K562 (cell line): ENCODE measurements around the gene ISG20L2. TPM values are rescaled to one million over a fixed set of nuclear protein-coding genes. Genes with fewer than 3 reads are reported as not detected.

Experiments
- ATAC-seq: fragments of 200-7000 bp; cut with Tn5 transposase; 3 replicates; pipeline ENCODE4 v1.9.1; 2020; ENCODE audit warnings: moderate library complexity
- BruUV-seq: library from RNA; stranded (reverse); fragments of 400-500 nt; replicated peaks from 2 replicates; lab custom pipeline; 2021; lab: Mats Ljungman, UMichigan
- CTCF ChIA-PET: fragments of 300-600 bp; formaldehyde crosslinking; extraction: SDS; loops from one replicate; lab custom pipeline; 2021; ENCODE audit warnings: low intra/inter-chr PET ratio; lab: Yijun Ruan, JAX
- POLR2A ChIA-PET: fragments of 300-600, 350-650 bp; sonication (Branson Sonifier 250); formaldehyde crosslinking; extraction: SDS; loops from one replicate; lab custom pipeline; 2021; ENCODE audit warnings: antibody characterized with exemption, inconsistent platforms; lab: Yijun Ruan, JAX
- DNase-seq, 4 experiments: peaks; one replicate each; pipeline versions ENCODE4 v3.0.0 to v3.0.0-alpha.2; 2011 to 2018; ENCODE audit warnings: low spot score in 3 of 4, mixed read lengths in 3 of 4; ENCODE audit errors: extremely low read depth in 1 of 4
- FAIRE-seq: peaks from 2 replicates; lab custom pipeline; 2011; peaks lifted over from hg19 to GRCh38; lab: Jason Lieb, UNC
- H2AFZ ChIP-seq: 2 replicates; pipeline ENCODE4 v1.6.0; 2011; ENCODE audit warnings: low read depth, low read length, control low read depth, inconsistent platforms
- H3K27ac ChIP-seq: fragments of 200-600 bp; 3 replicates; pipeline ENCODE4 v1.8.0; 2011; ENCODE audit warnings: low read depth, mild to moderate bottlenecking, control low read depth, inconsistent platforms, low read length, moderate library complexity, mixed read lengths; ENCODE audit errors: extremely low read depth
- H3K27me3 ChIP-seq, 2 experiments: fragments of 300-600 bp in 1 of 2; 2 replicates in 1 of 2; 3 replicates in 1 of 2; pipeline versions ENCODE4 v1.6.0 to v1.8.0; 2011; ENCODE audit warnings: inconsistent platforms in 2 of 2, low read length in 2 of 2, mild to moderate bottlenecking in 1 of 2, mixed read lengths in 1 of 2, moderate library complexity in 1 of 2; ENCODE audit not compliant: control insufficient read depth in 2 of 2, insufficient read depth in 2 of 2
- H3K36me3 ChIP-seq: fragments of 300-600 bp; 3 replicates; pipeline ENCODE4 v1.8.0; 2011; ENCODE audit warnings: mild to moderate bottlenecking, low read length, inconsistent platforms; ENCODE audit not compliant: control insufficient read depth, insufficient read depth
- H3K4me1 ChIP-seq, 2 experiments: fragments of 200-600 bp in 1 of 2; replicated peaks in 1 of 2; 2 replicates in 1 of 2; 3 replicates in 1 of 2; pipeline versions ENCODE4 v1.5.1 to v1.8.0; 2011; ENCODE audit warnings: inconsistent platforms in 2 of 2, low read length in 2 of 2, mild to moderate bottlenecking in 1 of 2, mixed read lengths in 1 of 2, moderate library complexity in 1 of 2; ENCODE audit not compliant: control insufficient read depth in 2 of 2, insufficient read depth in 2 of 2
- H3K4me2 ChIP-seq: 2 replicates; pipeline ENCODE4 v1.6.1; 2011; ENCODE audit warnings: low read length, control low read depth, inconsistent platforms, mixed read lengths; ENCODE audit not compliant: insufficient read depth
- H3K4me3 ChIP-seq: fragments of 200-600 bp; sonication (generic), shearing (Covaris generic); 2 replicates; pipeline ENCODE4 v1.5.1; 2016; ENCODE audit warnings: control low read depth, inconsistent platforms
- H3K79me2 ChIP-seq: fragments of 200-600 bp; 3 replicates; pipeline ENCODE4 v1.8.0; 2011; ENCODE audit warnings: low read length, inconsistent platforms; ENCODE audit not compliant: control insufficient read depth, insufficient read depth
- H3K9ac ChIP-seq, 2 experiments: 2 replicates each; pipeline versions ENCODE4 v1.6.0 to v1.6.1; 2011; ENCODE audit warnings: low read depth in 2 of 2, low read length in 2 of 2, control low read depth in 1 of 2, inconsistent platforms in 1 of 2, mild to moderate bottlenecking in 1 of 2, mixed read lengths in 1 of 2; ENCODE audit not compliant: insufficient read depth in 1 of 2
- H3K9me1 ChIP-seq: one replicate; pipeline ENCODE4 v1.6.0; 2011; ENCODE audit warnings: inconsistent platforms, mild to moderate bottlenecking, low read length, moderate library complexity; ENCODE audit not compliant: control insufficient read depth, insufficient read depth
- H3K9me3 ChIP-seq: replicated peaks from 2 replicates; pipeline ENCODE4 v1.5.1; 2011; ENCODE audit warnings: low read depth, low read length, inconsistent platforms; ENCODE audit not compliant: control insufficient read depth, insufficient read depth
- H4K20me1 ChIP-seq: replicated peaks from 2 replicates; pipeline ENCODE4 v1.6.1; 2011; ENCODE audit warnings: low read length, inconsistent platforms, mixed read lengths; ENCODE audit not compliant: control insufficient read depth, insufficient read depth
- ATF3 ChIP-seq, 2 experiments: fragments of 450-650 bp in 1 of 2; sonication (generic) in 1 of 2; formaldehyde crosslinking in 1 of 2; IDR thresholded peaks in 1 of 2; conservative IDR thresholded peaks in 1 of 2; 2 replicates each; pipeline versions ENCODE4 v1.6.1 to v1.8.1; 2016 to 2023; ENCODE audit warnings: mild to moderate bottlenecking in 2 of 2, moderate library complexity in 2 of 2, inconsistent platforms in 1 of 2, missing genetic modification reagents in 1 of 2
- CAMTA2 ChIP-seq: fragments of 250-450 bp; sonication (Bioruptor Pico); conservative IDR thresholded peaks from 2 replicates; pipeline ENCODE4 v1.5.1; 2022
- CEBPB ChIP-seq: fragments of 450-650 bp; IDR thresholded peaks from 2 replicates; pipeline ENCODE4 v1.6.1; 2016; ENCODE audit warnings: missing genetic modification characterization, missing compliant biosample characterization
- CEBPG ChIP-seq, 3 experiments: fragments of 200-800 bp in 1 of 3; sonication (Bioruptor generic) in 1 of 3; sonication (generic) in 1 of 3; formaldehyde crosslinking in 1 of 3; IDR thresholded peaks in 2 of 3; conservative IDR thresholded peaks in 1 of 3; 2 replicates each; pipeline versions ENCODE4 v1.6.1 to v1.8.0; 2016 to 2022; ENCODE audit warnings: missing compliant biosample characterization in 2 of 3, missing genetic modification characterization in 2 of 3, mild to moderate bottlenecking in 1 of 3, missing genetic modification reagents in 1 of 3
- HDGF ChIP-seq: fragments of 450-650 bp; IDR thresholded peaks from 2 replicates; pipeline ENCODE4 v1.6.1; 2016
- ZNF280B ChIP-seq: fragments of 250-450 bp; sonication (Bioruptor Pico); IDR thresholded peaks from 2 replicates; pipeline ENCODE4 v1.5.1; 2021; ENCODE audit warnings: mild to moderate bottlenecking
- WGBS: fragments of 100-300 bp; shearing (Covaris generic); methylation state at CpG from one replicate; pipeline ENCODE4 v1.1.6; 2016; ENCODE audit warnings: low coverage, mixed read lengths; ENCODE audit not compliant: insufficient coverage; ENCODE audit errors: missing lambda C conversion rate; 5-methylcytosine and 5-hydroxymethylcytosine counted together
- in situ Hi-C: fragments of 300-500 bp; cut with MboI; formaldehyde crosslinking; loops from 4 replicates; pipeline ENCODE4 v1.15.0; 2018; ENCODE audit warnings: inconsistent platforms, mixed read lengths
- intact Hi-C: fragments of 100-400 bp; cut with micrococcal nuclease; formaldehyde crosslinking; loops from 2 replicates; pipeline ENCODE4 v1.14.2; 2022
- polyA plus RNA-seq, 8 experiments: library from polyadenylated mRNA; depleted of rRNA in 4 of 8; stranded (reverse) in 5 of 8; unstranded in 3 of 8; fragments of >200 nt; fragmentation: Nextera tagmentation in 2 of 8; fragmentation: Illumina TruSeq in 1 of 8; extraction: Ambion mirVana in 2 of 8; extraction: Trizol in 1 of 8; gene quantifications; 2 replicates each; pipeline versions ENCODE4 v1.2.1 to v1.2.3, GENCODE V29; 2011 to 2014; ENCODE audit warnings: inconsistent platforms in 1 of 8, missing spikeins in 1 of 8
- total RNA-seq, 7 experiments: library from RNA; depleted of rRNA in 6 of 7; stranded (reverse); fragments of >200 nt in 6 of 7; fragmentation: Illumina TruSeq in 2 of 7; extraction: Trizol in 2 of 7; gene quantifications; 2 replicates each; pipeline versions ENCODE4 v1.2.1 to v1.2.3, GENCODE V29; 2011 to 2021; ENCODE audit warnings: low replicate concordance in 1 of 7

Gene ISG20L2
- total and polyA plus RNA-seq, 9 of the 15 experiments (the other 6 are each of a cell fraction or from before 2014, with no cell fraction given) = 21.3 to 130 (median 50.3) TPM

- FAIRE-seq (no peak), DNase-seq (no peak), ATAC-seq (no peak)
- no peaks in the 10 kb centered on the region for H3K9me3 ChIP-seq
- H4K20me1 ChIP-seq = no peaks in the 10 kb centered on the region
- H3K4me2 ChIP-seq = no peak overlapping the region
- intact Hi-C loops (no loop called here), in situ Hi-C loops (no loop called here)
- H3K27ac ChIP-seq = no peak overlapping the region
- H3K4me3 ChIP-seq = no peak overlapping the region
- 69% methylated on average over 8 of the region's 8 CpGs for WGBS
- CTCF ChIA-PET = no interaction called here
- peaks cover 27 to 31% of the 10 kb centered on the region in 2 experiments; a peak in 4 of 5 replicates for H3K4me1 ChIP-seq
- no peak overlapping the region for H3K9ac ChIP-seq
- no peak for TF ChIP-seq ZNF280B (CRISPR knock-in tag)
- TF ChIP-seq HDGF = no peak
- peak; percentile 32 for TF ChIP-seq ATF3 (IDR thresholded peaks at IDR 0.05)
- no peak for TF ChIP-seq ATF3 (CRISPR knock-in tag; conservative IDR thresholded peaks at IDR 0.05)
- peak; percentile 59 for TF ChIP-seq CEBPB (tag)
- TF ChIP-seq CAMTA2 (CRISPR knock-in tag) = no peak
- no peak; the same call in 1 of the 2 replicates for TF ChIP-seq CEBPG (CRISPR knock-in tag; IDR thresholded peaks at IDR 0.05)
- peak; percentile 29 to 33; a peak in 2 of 4 replicates for TF ChIP-seq CEBPG (tag; conservative IDR thresholded peaks at IDR 0.05 in 1 of 2, IDR thresholded peaks at IDR 0.05 in 1 of 2)
- H3K79me2 ChIP-seq = peaks cover 55% of the 10 kb centered on the region
- H2AFZ ChIP-seq = no peak overlapping the region
- TSS peak; percentile 24 for BruUV-seq
- H3K27me3 ChIP-seq = no peaks in the 10 kb centered on the region
- POLR2A ChIA-PET = no interaction called here
- H3K36me3 ChIP-seq = peaks cover 8% of the 10 kb centered on the region; the same call in 1 of the 3 replicates
- no peaks in the 10 kb centered on the region for H3K9me1 ChIP-seq
These were observed 25.7 kb upstream of the ISG20L2 start for GRCh38 chr1:156754219-156754618.
